Caco-2 (cell line): ENCODE measurements around the gene RGSL1. TPM values are rescaled to one million over a fixed set of nuclear protein-coding genes. Genes with fewer than 3 reads are reported as not detected.

Source experiments
- BruUV-seq: library from RNA; stranded (reverse); fragments of 400-500 nt; replicated peaks from 2 replicates; lab custom pipeline; 2021; lab: Mats Ljungman, UMichigan
- CTCF ChIA-PET: fragments of 300-600 bp; sonication (Branson Sonifier 250); formaldehyde crosslinking; loops from one replicate; lab custom pipeline; 2022; ENCODE audit warnings: antibody characterized with exemption; lab: Charles Lee
- POLR2A ChIA-PET: fragments of 300-600 bp; sonication (Branson Sonifier 250); formaldehyde crosslinking; loops from one replicate; lab custom pipeline; 2022; ENCODE audit warnings: antibody characterized with exemption; lab: Charles Lee
- DNase-seq, 2 experiments: peaks; one replicate each; pipeline versions ENCODE4 v3.0.0 to v3.0.0-alpha.2; 2020 to 2022
- H3K27me3 ChIP-seq: replicated peaks from 2 replicates; pipeline ENCODE4 v1.6.0; 2011; ENCODE audit warnings: low read length; ENCODE audit not compliant: control insufficient read depth, insufficient read depth
- H3K36me3 ChIP-seq: 2 replicates; pipeline ENCODE4 v1.5.1; 2011; ENCODE audit warnings: low read length; ENCODE audit not compliant: control insufficient read depth, insufficient read depth
- H3K4me1 ChIP-seq: fragments of 250-450 bp; sonication (Bioruptor Pico); 2 replicates; pipeline ENCODE4 v1.5.1; 2020; ENCODE audit warnings: mild to moderate bottlenecking
- H3K4me3 ChIP-seq: 2 replicates; pipeline ENCODE4 v1.5.1; 2011; ENCODE audit warnings: low read depth, mild to moderate bottlenecking, control low read depth, low read length
- H3K9me3 ChIP-seq: fragments of 250-450 bp; sonication (Bioruptor Pico); 2 replicates; pipeline ENCODE4 v1.5.1; 2020; ENCODE audit warnings: mild to moderate bottlenecking, moderate library complexity
- H3K27ac Mint-ChIP-seq: one replicate; pipeline ENCODE4 v1.8.0; 2022; ENCODE audit warnings: mixed read lengths; ENCODE audit not compliant: unreplicated experiment
- H3K27me3 Mint-ChIP-seq: one replicate; pipeline ENCODE4 v1.8.0; 2022; ENCODE audit warnings: mixed read lengths; ENCODE audit not compliant: insufficient read depth, unreplicated experiment
- H3K36me3 Mint-ChIP-seq: one replicate; pipeline ENCODE4 v1.8.0; 2022; ENCODE audit warnings: mild to moderate bottlenecking, mixed read lengths; ENCODE audit not compliant: insufficient read depth, unreplicated experiment
- H3K4me1 Mint-ChIP-seq: one replicate; pipeline ENCODE4 v1.8.0; 2022; ENCODE audit warnings: low read depth, mixed read lengths; ENCODE audit not compliant: unreplicated experiment
- H3K4me3 Mint-ChIP-seq: one replicate; pipeline ENCODE4 v1.8.0; 2022; ENCODE audit warnings: mild to moderate bottlenecking, moderate library complexity, mixed read lengths; ENCODE audit not compliant: unreplicated experiment
- H3K9me3 Mint-ChIP-seq: one replicate; pipeline ENCODE4 v1.8.0; 2022; ENCODE audit warnings: mixed read lengths; ENCODE audit not compliant: unreplicated experiment
- CTCF ChIP-seq, 2 experiments: fragments of 200-600 bp in 1 of 2; IDR thresholded peaks; 1 replicate in 1 of 2; 2 replicates in 1 of 2; pipeline versions ENCODE4 v1.5.1 to v1.8.0; 2011 to 2022; ENCODE audit warnings: antibody characterized with exemption in 1 of 2, control low read depth in 1 of 2, inconsistent platforms in 1 of 2, low read depth in 1 of 2, low read length in 1 of 2, mild to moderate bottlenecking in 1 of 2, moderate library complexity in 1 of 2; ENCODE audit not compliant: insufficient read depth in 1 of 2, severe bottlenecking in 1 of 2, unreplicated experiment in 1 of 2
- intact Hi-C: fragments of 100-400 bp; cut with micrococcal nuclease; formaldehyde crosslinking; loops from one replicate; pipeline ENCODE4 v1.10.0; 2022; ENCODE audit not compliant: unreplicated experiment
- total RNA-seq: library from RNA; stranded (reverse); gene quantifications from 2 replicates; pipeline ENCODE4 v1.2.3, GENCODE V29; 2022

RGSL1 gene
- total RNA-seq, 1 experiment from 2014 or later: not detected

DNA sequence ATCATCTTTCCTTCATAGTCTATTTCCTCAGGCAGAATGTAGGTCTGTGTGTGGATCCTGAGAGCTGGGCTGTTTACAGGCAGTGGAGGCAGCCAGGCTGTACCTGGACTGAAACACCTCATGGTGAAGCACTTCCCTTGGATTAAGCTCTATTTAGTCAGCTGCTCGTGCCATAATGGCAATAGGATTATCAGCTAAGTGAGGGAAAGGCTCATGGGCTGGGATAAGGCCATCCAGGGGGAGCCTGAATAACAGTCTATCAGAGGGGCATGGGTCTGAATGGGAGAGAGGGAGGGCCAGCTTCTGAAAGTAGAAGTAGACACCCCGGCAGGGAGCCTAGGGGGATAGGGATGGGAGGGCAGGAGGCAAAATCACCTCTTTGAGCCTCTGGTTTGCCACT is 130.8 kb downstream of the RGSL1 start:
- Histone ChIP-seq H3K36me3 (no peaks in the 10 kb centered on the region), H3K9me3 (no peaks in the 10 kb centered on the region), H3K4me1 (peaks cover 7% of the 10 kb centered on the region), H3K27me3 (no peaks in the 10 kb centered on the region), H3K4me3 (no peak overlapping the region)
- peaks cover 2% of the 10 kb centered on the region for H3K4me1 Mint-ChIP-seq
- H3K27me3 Mint-ChIP-seq: no peaks in the 10 kb centered on the region
- POLR2A ChIA-PET: no interaction called here
- DNase-seq: no peak
- intact Hi-C loops: no loop called here
- no peak overlapping the region for H3K4me3 Mint-ChIP-seq
- CTCF ChIA-PET: no interaction called here
- no peak for TF ChIP-seq CTCF (IDR thresholded peaks at IDR 0.05; ENCODE audit: insufficient read depth in 1 of 2, low read depth in 1 of 2, low read length in 1 of 2, severe bottlenecking in 1 of 2, unreplicated experiment in 1 of 2)
- no peaks in the 10 kb centered on the region for H3K9me3 Mint-ChIP-seq
- BruUV-seq: no TSS peak
- no peak overlapping the region for H3K27ac Mint-ChIP-seq
- no peaks in the 10 kb centered on the region for H3K36me3 Mint-ChIP-seq

DNA sequence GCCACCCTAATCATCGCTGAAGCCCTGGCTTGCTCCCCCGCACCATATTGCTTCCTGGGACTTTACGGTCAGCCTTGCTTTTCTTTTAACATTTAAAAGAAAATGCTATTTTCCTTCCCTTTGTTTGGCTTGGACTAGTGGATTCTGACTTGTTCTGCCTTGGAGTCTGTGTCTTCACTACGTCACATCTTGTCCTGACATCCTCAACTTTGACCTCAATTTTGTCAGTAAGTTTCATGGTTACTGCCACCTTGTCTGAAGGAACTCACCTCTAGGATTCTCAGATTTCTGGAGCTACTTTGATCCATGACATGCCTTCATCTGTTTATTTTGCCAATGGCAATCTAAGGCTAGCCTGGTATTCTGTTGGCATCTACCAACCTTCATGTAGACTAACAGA is 134.8 kb downstream of the RGSL1 start:
- Histone ChIP-seq H3K27me3 (no peaks in the 10 kb centered on the region), H3K36me3 (no peaks in the 10 kb centered on the region), H3K4me3 (no peak overlapping the region), H3K4me1 (no peaks in the 10 kb centered on the region), H3K9me3 (no peaks in the 10 kb centered on the region)
- TF ChIP-seq CTCF (IDR thresholded peaks at IDR 0.05; ENCODE audit: insufficient read depth in 1 of 2, low read depth in 1 of 2, low read length in 1 of 2, severe bottlenecking in 1 of 2, unreplicated experiment in 1 of 2): no peak
- intact Hi-C loops: no loop called here
- Mint-ChIP-seq H3K36me3 (no peaks in the 10 kb centered on the region), H3K27me3 (no peaks in the 10 kb centered on the region), H3K9me3 (no peaks in the 10 kb centered on the region), H3K27ac (no peak overlapping the region), H3K4me1 (no peaks in the 10 kb centered on the region), H3K4me3 (no peak overlapping the region)
- ChIA-PET CTCF (no interaction called here), POLR2A (no interaction called here)
- DNase-seq: no peak
- BruUV-seq: no TSS peak

DNA sequence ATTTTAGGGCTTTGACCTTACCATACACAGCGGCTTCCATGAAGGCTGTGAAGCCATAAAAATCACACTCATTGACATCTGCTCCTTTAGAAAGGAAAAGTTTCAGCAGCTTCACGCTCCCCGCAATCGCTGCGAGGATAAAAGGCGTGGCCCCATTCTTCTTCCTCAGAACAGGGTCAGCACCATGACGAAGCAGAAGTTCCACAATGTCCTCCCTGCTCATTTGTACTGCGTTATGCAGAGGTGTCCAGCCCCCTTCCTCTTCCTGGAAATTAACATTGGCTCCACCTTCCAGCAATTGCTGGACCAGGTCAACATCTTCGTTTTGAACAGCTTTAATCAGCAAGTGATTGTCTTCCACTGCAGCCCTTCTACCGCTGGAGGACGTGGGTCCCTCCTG is 136.4 kb downstream of the RGSL1 start:
- no peaks in the 10 kb centered on the region for H3K9me3 Mint-ChIP-seq
- H3K36me3 Mint-ChIP-seq: no peaks in the 10 kb centered on the region
- intact Hi-C loops: no loop called here
- CTCF ChIA-PET: no interaction called here
- H3K4me3 Mint-ChIP-seq: no peak overlapping the region
- TF ChIP-seq CTCF (IDR thresholded peaks at IDR 0.05; ENCODE audit: insufficient read depth in 1 of 2, low read depth in 1 of 2, low read length in 1 of 2, severe bottlenecking in 1 of 2, unreplicated experiment in 1 of 2): no peak
- no peaks in the 10 kb centered on the region for H3K4me1 Mint-ChIP-seq
- Histone ChIP-seq H3K36me3 (no peaks in the 10 kb centered on the region), H3K27me3 (no peaks in the 10 kb centered on the region), H3K4me3 (no peak overlapping the region), H3K4me1 (no peaks in the 10 kb centered on the region), H3K9me3 (no peaks in the 10 kb centered on the region)
- no peak for DNase-seq
- POLR2A ChIA-PET: no interaction called here
- no peak overlapping the region for H3K27ac Mint-ChIP-seq
- no peaks in the 10 kb centered on the region for H3K27me3 Mint-ChIP-seq
- no TSS peak for BruUV-seq
